HG03521 (cell line): Measurements from ENCODE around the gene TTYH3.
A peak's percentile ranks its signal among the peaks of the same experiment; 100 is the strongest.
"Not testable (repeated sequence)": the region's sequence is repeated elsewhere in the genome, so short reads cannot be mapped to it uniquely, and the experiment has no call there.

Source experiments
- ATAC-seq: cut with Tn5 transposase; IDR thresholded peaks from one replicate; pipeline ENCODE4 v1.9.1; 2021; ENCODE audit warnings: mild to moderate bottlenecking, moderate library complexity; ENCODE audit not compliant: unreplicated experiment

TTYH3 gene

GRCh38 chr7:2681929-2682799, 50.4 kb downstream of the TTYH3 start:
- ATAC-seq = no peak

GRCh38 chr7:2684501-2684900, 52.7 kb downstream of the TTYH3 start:
- no peak for ATAC-seq

- no peak for ATAC-seq
These were observed 54.3 kb downstream of the TTYH3 start for GRCh38 chr7:2686101-2686500.

GRCh38 chr7:2687338-2687869, 55.6 kb downstream of the TTYH3 start:
- no peak for ATAC-seq

GRCh38 chr7:2687881-2688318, 56.1 kb downstream of the TTYH3 start, which contains the start of gene AMZ1:
Gene AMZ1, plus strand, starts transcription at chr7:2688202. Its CDS starts 12,250 bp downstream, at chr7:2700452.
- ATAC-seq = peak; percentile 6

- ATAC-seq = peak; percentile 52
These were observed 56.9 kb downstream of the TTYH3 start for GRCh38 chr7:2688409-2689342.

- ATAC-seq = no peak
These were observed 57.6 kb downstream of the TTYH3 start for GRCh38 chr7:2689343-2689847.

GRCh38 chr7:2689951-2690705, 58.3 kb downstream of the TTYH3 start:
- ATAC-seq = no peak

- ATAC-seq = no peak
These were observed 59.4 kb downstream of the TTYH3 start for GRCh38 chr7:2691011-2691707.

- ATAC-seq = not testable (repeated sequence)
These were observed 60.2 kb downstream of the TTYH3 start for GRCh38 chr7:2691932-2692439.

- ATAC-seq = no peak
These were observed 60.8 kb downstream of the TTYH3 start for GRCh38 chr7:2692543-2692942.

GRCh38 chr7:2693420-2694121, 61.8 kb downstream of the TTYH3 start:
- ATAC-seq = not testable (repeated sequence)

GRCh38 chr7:2694122-2694436, 62.3 kb downstream of the TTYH3 start:
- not testable (repeated sequence) for ATAC-seq

- peak; percentile 93 for ATAC-seq
These were observed 66.9 kb downstream of the TTYH3 start for GRCh38 chr7:2698581-2699288.

GRCh38 chr7:2699289-2699620, 67.5 kb downstream of the TTYH3 start:
- no peak for ATAC-seq

- no peak for ATAC-seq
These were observed 68.5 kb downstream of the TTYH3 start for GRCh38 chr7:2700141-2700850.

- ATAC-seq = no peak
These were observed 69.6 kb downstream of the TTYH3 start for GRCh38 chr7:2701424-2701823.
